ENCODE measurements around the gene MICAL2. TPM values are rescaled to one million over a fixed set of nuclear protein-coding genes. Genes with fewer than 3 reads are reported as not detected.

The MICAL2 gene
- total RNA-seq, 1 donor from 2014 or later = 21.7 TPM

DNA sequence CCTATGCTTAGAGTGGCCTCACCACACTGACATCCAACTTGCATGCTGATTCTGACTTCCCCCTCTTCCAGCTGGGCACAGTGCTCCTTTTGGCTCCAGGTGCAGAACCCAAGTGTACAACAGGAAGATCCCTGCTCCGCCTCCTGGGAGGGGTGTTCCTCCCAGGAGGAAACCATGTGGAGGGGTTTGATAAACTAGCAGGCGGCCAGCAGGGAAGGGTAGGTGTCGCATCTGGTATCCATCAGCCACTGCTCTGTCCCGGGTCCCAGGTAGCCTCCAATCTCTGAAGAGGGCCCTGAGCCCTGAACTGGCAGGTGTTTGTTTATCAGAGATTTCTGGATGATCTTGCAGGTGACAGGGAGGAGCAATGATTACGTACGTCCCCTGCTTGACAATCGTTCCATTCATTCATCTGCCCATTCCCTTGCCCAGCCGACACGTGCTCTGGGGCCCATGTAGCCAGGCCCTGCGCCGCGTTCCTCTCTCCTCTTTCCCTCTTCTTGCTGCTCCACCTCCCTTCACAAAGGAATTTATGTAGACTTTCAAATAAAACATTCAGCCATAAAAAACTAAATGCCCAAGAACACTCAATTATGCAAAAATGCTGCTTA lies 41.2 kb upstream of the MICAL2 start:
- no peak overlapping the region for H3K4me3 Mint-ChIP-seq (ENCODE audit: unreplicated experiment)
- DNase-seq (ENCODE audit: low spot score) = no peak

DNA sequence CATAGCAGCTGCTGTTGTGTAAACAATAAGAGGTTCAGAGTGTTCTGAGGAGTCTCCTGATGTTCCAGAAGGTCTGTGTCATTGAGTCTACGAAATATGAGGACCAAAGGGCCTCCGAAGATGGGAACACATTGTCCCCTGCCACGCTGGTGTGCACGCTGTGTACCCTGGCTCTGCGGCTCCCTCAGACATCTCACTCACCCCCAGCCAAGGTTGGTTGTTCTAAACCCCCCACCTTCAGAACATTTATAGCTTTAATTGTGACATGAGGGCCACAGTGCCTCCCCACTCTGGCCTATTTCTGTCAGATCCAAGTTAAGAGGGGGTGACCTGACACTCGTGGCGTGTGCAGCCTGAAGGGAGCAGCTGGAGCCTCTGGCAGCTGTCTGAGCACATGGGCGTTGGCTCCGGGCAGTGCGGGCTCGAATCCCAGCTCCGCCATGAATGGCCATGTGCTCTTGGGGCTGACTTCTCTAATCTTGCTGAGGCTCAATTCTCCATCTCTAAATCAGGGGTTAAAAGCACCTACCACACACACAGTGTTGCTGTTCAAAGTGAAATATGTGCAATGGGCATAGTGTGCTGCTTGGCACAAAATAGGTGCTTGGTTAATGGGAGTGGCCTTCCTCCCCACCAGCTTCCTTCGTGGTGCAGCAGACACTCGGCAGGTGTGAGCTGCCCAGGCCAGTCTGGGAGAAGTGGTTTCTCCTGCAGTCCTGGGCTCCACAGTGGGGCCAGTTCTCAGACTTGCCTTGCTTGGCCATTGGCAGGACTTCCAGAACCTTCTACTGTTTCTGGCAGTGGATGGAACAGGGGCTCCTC lies 39.7 kb upstream of the MICAL2 start:
- Mint-ChIP-seq H3K4me1 (ENCODE audit: unreplicated experiment) (peaks cover 4% of the 10 kb centered on the region), H3K9me3 (ENCODE audit: unreplicated experiment) (no peaks in the 10 kb centered on the region), H3K27ac (ENCODE audit: unreplicated experiment) (no peak overlapping the region), H3K36me3 (ENCODE audit: low read depth, unreplicated experiment) (no peaks in the 10 kb centered on the region), H3K27me3 (ENCODE audit: unreplicated experiment) (peaks cover 5% of the 10 kb centered on the region), H3K4me3 (ENCODE audit: unreplicated experiment) (no peak overlapping the region)
- TF ChIP-seq, protein P1, sequence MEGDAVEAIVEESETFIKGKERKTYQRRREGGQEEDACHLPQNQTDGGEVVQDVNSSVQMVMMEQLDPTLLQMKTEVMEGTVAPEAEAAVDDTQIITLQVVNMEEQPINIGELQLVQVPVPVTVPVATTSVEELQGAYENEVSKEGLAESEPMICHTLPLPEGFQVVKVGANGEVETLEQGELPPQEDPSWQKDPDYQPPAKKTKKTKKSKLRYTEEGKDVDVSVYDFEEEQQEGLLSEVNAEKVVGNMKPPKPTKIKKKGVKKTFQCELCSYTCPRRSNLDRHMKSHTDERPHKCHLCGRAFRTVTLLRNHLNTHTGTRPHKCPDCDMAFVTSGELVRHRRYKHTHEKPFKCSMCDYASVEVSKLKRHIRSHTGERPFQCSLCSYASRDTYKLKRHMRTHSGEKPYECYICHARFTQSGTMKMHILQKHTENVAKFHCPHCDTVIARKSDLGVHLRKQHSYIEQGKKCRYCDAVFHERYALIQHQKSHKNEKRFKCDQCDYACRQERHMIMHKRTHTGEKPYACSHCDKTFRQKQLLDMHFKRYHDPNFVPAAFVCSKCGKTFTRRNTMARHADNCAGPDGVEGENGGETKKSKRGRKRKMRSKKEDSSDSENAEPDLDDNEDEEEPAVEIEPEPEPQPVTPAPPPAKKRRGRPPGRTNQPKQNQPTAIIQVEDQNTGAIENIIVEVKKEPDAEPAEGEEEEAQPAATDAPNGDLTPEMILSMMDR (IDR thresholded peaks at IDR 0.05; ENCODE audit: unreplicated experiment) = no peak
- DNase-seq (ENCODE audit: low spot score) = no peak

More for the DNA sequence above, 41.2 kb upstream of the MICAL2 start:
- H3K9me3 Mint-ChIP-seq (ENCODE audit: unreplicated experiment) = no peaks in the 10 kb centered on the region
- peaks cover 2% of the 10 kb centered on the region for H3K27me3 Mint-ChIP-seq (ENCODE audit: unreplicated experiment)
- H3K36me3 Mint-ChIP-seq (ENCODE audit: low read depth, unreplicated experiment) = no peaks in the 10 kb centered on the region
- TF ChIP-seq, protein P1 (IDR thresholded peaks at IDR 0.05; ENCODE audit: unreplicated experiment) = no peak
- H3K4me1 Mint-ChIP-seq (ENCODE audit: unreplicated experiment) = peaks cover 4% of the 10 kb centered on the region
- no peak overlapping the region for H3K27ac Mint-ChIP-seq (ENCODE audit: unreplicated experiment)

DNA sequence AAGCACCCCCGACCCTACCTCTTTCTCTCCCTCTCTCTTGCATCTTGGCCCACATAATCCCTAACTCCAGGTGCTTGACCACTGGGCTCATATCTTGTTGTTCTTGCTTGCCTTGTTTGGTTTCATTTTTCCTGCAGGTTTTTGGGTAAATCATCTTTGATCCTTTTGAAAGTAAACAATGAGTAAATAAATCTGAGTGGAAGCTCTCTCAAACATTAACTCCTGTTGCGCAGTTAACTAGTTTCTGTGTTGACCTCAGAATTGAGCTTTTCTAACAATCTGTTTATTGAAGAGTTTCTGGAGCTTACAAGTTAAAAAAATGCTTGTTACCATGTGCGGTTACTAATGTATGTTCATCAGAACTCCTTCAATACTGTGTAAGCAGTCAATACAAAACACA lies 38.8 kb upstream of the MICAL2 start:
- TF ChIP-seq, protein P1 (IDR thresholded peaks at IDR 0.05; ENCODE audit: unreplicated experiment) = no peak
- Mint-ChIP-seq H3K4me3 (ENCODE audit: unreplicated experiment) (peak overlapping the region; percentile 29), H3K4me1 (ENCODE audit: unreplicated experiment) (peaks cover 4% of the 10 kb centered on the region), H3K36me3 (ENCODE audit: low read depth, unreplicated experiment) (no peaks in the 10 kb centered on the region), H3K27ac (ENCODE audit: unreplicated experiment) (no peak overlapping the region), H3K9me3 (ENCODE audit: unreplicated experiment) (no peaks in the 10 kb centered on the region), H3K27me3 (ENCODE audit: unreplicated experiment) (peaks cover 5% of the 10 kb centered on the region)
- DNase-seq (ENCODE audit: low spot score) = no peak

DNA sequence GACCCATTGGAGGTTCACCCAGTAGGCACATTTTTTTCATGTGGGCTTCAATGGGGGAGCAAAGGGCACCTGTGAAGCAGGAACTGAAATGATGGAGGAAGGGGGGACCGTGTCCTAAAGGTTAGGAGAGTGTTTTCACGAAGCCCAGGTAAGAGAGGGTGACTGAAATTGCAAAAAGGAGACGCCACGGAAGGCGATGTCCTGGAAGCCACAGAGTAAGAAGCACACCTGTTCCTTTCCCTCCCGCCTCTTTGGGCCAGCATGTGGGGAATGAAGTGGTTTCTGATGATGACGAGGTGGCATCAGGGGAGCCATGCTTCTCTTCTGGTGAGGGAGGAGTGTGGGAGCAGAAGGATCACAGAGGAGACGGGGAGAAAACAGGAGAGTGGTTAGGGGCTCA lies 37.0 kb upstream of the MICAL2 start:
- Mint-ChIP-seq H3K4me1 (ENCODE audit: unreplicated experiment) (peaks cover 4% of the 10 kb centered on the region), H3K9me3 (ENCODE audit: unreplicated experiment) (no peaks in the 10 kb centered on the region), H3K27ac (ENCODE audit: unreplicated experiment) (no peak overlapping the region), H3K27me3 (ENCODE audit: unreplicated experiment) (peaks cover 9% of the 10 kb centered on the region), H3K4me3 (ENCODE audit: unreplicated experiment) (no peak overlapping the region), H3K36me3 (ENCODE audit: low read depth, unreplicated experiment) (no peaks in the 10 kb centered on the region)
- TF ChIP-seq, protein P1 (IDR thresholded peaks at IDR 0.05; ENCODE audit: unreplicated experiment) = no peak
- DNase-seq (ENCODE audit: low spot score) = no peak

DNA sequence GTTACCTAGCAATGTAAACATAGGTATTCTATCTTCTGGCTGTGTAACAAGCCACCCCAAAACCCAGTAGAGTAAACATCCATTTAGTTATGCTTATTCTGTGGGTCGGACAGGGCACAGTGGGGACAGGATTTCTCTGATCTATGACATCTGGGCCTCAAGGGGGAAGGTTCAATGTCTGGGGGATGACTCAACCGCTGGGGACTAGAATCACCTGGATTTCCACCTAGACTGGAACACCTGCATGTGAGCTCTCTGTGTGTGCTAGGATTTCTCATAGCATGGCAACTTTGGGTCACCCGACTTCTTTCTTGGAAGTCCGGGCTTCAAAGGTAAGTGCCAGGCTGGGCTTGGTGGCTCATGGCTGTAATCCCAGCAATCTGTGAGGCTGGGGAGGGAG lies 36.5 kb upstream of the MICAL2 start:
- TF ChIP-seq, protein P1 (IDR thresholded peaks at IDR 0.05; ENCODE audit: unreplicated experiment) = no peak
- peaks cover 4% of the 10 kb centered on the region for H3K4me1 Mint-ChIP-seq (ENCODE audit: unreplicated experiment)
- no peaks in the 10 kb centered on the region for H3K36me3 Mint-ChIP-seq (ENCODE audit: low read depth, unreplicated experiment)
- no peak overlapping the region for H3K4me3 Mint-ChIP-seq (ENCODE audit: unreplicated experiment)
- H3K27me3 Mint-ChIP-seq (ENCODE audit: unreplicated experiment) = peaks cover 9% of the 10 kb centered on the region
- H3K27ac Mint-ChIP-seq (ENCODE audit: unreplicated experiment) = no peak overlapping the region
- H3K9me3 Mint-ChIP-seq (ENCODE audit: unreplicated experiment) = no peaks in the 10 kb centered on the region
- no peak for DNase-seq (ENCODE audit: low spot score)
